HFFc6 (cell line): ENCODE measurements around the gene CADM1. TPM values are rescaled to one million over a fixed set of nuclear protein-coding genes. Genes with fewer than 3 reads are reported as not detected.

Source experiments
- DNase-seq: peaks from one replicate; pipeline ENCODE4 v3.0.0-alpha.2; 2018
- H3K27ac Mint-ChIP-seq: 2 replicates; pipeline ENCODE4 v1.8.0; 2020; ENCODE audit warnings: mild to moderate bottlenecking, mixed read lengths
- H3K27me3 Mint-ChIP-seq: 2 replicates; pipeline ENCODE4 v1.8.0; 2021; ENCODE audit warnings: mild to moderate bottlenecking, moderate library complexity, mixed read lengths; ENCODE audit not compliant: insufficient read depth
- H3K36me3 Mint-ChIP-seq: 2 replicates; pipeline ENCODE4 v1.8.0; 2021; ENCODE audit warnings: low read depth, mixed read lengths
- H3K4me1 Mint-ChIP-seq: 2 replicates; pipeline ENCODE4 v1.8.0; 2020; ENCODE audit warnings: low read depth, mixed read lengths
- H3K4me3 Mint-ChIP-seq: 2 replicates; pipeline ENCODE4 v1.8.0; 2020; ENCODE audit warnings: mild to moderate bottlenecking, moderate library complexity, mixed read lengths
- H3K9me3 Mint-ChIP-seq: 2 replicates; pipeline ENCODE4 v1.8.0; 2020; ENCODE audit warnings: mild to moderate bottlenecking, mixed read lengths
- total RNA-seq, 6 experiments: library from RNA; stranded (reverse); fragmentation: NEBNext Ultra II Directional; extraction: Animal tissue kit (Norgen Biotek cat#: 25700); gene quantifications; 2 replicates in 1 of 6; 3 replicates in 5 of 6; pipeline ENCODE4 v1.2.3, GENCODE V29; 2021
- TF ChIP-seq, protein P1 (sequence below): fragments of 200-600 bp; sonication (generic); IDR thresholded peaks from 2 replicates; pipeline ENCODE4 v1.5.0; 2021; ENCODE audit warnings: antibody characterized with exemption, mild to moderate bottlenecking

The CADM1 gene
- total RNA-seq, 6 experiments from 2014 or later = not detected

DNA sequence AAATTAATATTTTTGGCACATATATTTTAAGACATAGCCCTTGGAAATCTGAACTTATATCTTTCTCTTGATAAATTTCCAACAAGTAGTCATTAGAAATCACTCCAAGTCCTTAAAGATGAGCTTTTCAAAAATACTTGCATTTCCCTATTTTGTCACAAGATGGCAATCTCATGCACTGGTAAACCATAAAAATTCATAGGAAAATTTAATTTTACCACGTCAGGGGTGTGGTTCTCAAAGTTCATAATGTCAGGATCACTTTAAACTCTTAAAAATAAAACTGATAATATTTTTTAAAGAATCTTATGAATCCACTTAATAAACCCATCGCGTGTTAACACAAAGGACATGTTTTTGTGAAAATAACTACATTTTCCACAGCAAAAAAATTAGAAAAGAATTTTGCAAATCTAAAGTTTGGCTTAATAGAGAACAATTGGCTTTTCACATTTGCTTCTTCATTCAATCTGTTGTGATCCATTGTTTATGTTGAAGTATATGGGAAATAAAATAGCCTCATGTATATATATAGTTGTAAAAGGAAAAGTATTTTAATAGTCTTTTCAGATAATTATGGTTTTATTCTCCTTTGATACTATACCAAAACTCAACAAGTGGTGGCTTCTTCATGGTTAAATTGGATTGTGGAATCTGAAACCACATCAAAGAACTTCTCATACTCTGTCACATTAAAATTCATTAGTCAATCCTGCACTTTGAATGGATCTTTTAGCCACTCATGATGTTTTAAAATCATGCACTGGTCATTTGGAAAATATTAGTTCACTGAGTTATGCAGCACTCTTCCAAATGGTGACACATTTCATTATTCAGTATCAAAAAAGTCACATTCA lies 169.1 kb downstream of the CADM1 start:
- DNase-seq = peak; percentile 21

DNA sequence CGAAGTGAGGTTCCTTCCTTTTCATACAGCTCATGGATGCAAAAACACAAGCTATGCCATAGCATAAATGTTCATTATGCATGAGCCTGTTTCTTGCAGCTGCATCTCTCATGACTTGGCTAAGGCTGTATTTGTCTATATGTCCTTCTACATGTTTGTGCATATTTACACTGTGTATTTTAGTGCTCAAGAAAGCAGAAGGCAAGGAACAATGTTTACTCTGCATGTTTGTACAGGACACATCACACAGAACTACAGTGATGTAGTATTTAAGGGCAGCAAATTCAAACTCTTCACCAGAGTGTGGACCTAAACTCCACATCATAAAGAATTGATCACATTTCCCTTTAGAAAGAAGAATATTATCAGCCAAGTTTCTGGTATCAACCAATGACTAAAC lies 170.3 kb downstream of the CADM1 start:
- H3K4me3 Mint-ChIP-seq = no peak overlapping the region
- H3K9me3 Mint-ChIP-seq = peaks cover 5% of the 10 kb centered on the region; the same call in 1 of the 2 replicates
- TF ChIP-seq, protein P1, sequence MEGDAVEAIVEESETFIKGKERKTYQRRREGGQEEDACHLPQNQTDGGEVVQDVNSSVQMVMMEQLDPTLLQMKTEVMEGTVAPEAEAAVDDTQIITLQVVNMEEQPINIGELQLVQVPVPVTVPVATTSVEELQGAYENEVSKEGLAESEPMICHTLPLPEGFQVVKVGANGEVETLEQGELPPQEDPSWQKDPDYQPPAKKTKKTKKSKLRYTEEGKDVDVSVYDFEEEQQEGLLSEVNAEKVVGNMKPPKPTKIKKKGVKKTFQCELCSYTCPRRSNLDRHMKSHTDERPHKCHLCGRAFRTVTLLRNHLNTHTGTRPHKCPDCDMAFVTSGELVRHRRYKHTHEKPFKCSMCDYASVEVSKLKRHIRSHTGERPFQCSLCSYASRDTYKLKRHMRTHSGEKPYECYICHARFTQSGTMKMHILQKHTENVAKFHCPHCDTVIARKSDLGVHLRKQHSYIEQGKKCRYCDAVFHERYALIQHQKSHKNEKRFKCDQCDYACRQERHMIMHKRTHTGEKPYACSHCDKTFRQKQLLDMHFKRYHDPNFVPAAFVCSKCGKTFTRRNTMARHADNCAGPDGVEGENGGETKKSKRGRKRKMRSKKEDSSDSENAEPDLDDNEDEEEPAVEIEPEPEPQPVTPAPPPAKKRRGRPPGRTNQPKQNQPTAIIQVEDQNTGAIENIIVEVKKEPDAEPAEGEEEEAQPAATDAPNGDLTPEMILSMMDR = no peak
- no peaks in the 10 kb centered on the region for H3K27me3 Mint-ChIP-seq
- H3K36me3 Mint-ChIP-seq = no peaks in the 10 kb centered on the region
- H3K27ac Mint-ChIP-seq = no peak overlapping the region
- H3K4me1 Mint-ChIP-seq = no peaks in the 10 kb centered on the region
- no peak for DNase-seq

More for the DNA sequence above, 169.1 kb downstream of the CADM1 start:
- H3K27me3 Mint-ChIP-seq = no peaks in the 10 kb centered on the region
- TF ChIP-seq, protein P1 = peak; percentile 80
- no peaks in the 10 kb centered on the region for H3K36me3 Mint-ChIP-seq
- H3K27ac Mint-ChIP-seq = no peak overlapping the region
- H3K4me3 Mint-ChIP-seq = no peak overlapping the region
- H3K9me3 Mint-ChIP-seq = no peaks in the 10 kb centered on the region
- H3K4me1 Mint-ChIP-seq = no peaks in the 10 kb centered on the region

DNA sequence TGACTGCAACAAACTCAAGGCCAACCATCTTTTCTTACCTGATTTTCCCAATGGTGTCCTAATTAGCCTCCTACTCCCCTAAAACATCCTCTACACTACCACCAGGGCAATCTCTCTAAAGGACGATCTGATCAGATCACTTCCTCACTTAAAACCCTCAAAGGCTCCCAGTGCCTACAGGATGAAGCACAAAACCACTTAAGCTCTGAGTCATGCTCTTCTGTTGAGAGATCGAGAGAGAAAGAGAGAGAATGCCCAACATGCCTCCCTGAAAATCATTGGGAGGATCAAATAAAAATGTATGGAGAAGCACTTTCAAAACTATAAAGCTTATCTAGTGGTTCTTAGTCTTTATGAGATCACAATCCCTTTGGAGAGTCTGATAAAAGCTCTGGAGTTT lies 171.1 kb downstream of the CADM1 start:
- no peaks in the 10 kb centered on the region for H3K4me1 Mint-ChIP-seq
- H3K9me3 Mint-ChIP-seq = peaks cover 5% of the 10 kb centered on the region; the same call in 1 of the 2 replicates
- no peaks in the 10 kb centered on the region for H3K27me3 Mint-ChIP-seq
- H3K4me3 Mint-ChIP-seq = no peak overlapping the region
- no peak overlapping the region for H3K27ac Mint-ChIP-seq
- TF ChIP-seq, protein P1 = no peak
- no peaks in the 10 kb centered on the region for H3K36me3 Mint-ChIP-seq
- DNase-seq = no peak

DNA sequence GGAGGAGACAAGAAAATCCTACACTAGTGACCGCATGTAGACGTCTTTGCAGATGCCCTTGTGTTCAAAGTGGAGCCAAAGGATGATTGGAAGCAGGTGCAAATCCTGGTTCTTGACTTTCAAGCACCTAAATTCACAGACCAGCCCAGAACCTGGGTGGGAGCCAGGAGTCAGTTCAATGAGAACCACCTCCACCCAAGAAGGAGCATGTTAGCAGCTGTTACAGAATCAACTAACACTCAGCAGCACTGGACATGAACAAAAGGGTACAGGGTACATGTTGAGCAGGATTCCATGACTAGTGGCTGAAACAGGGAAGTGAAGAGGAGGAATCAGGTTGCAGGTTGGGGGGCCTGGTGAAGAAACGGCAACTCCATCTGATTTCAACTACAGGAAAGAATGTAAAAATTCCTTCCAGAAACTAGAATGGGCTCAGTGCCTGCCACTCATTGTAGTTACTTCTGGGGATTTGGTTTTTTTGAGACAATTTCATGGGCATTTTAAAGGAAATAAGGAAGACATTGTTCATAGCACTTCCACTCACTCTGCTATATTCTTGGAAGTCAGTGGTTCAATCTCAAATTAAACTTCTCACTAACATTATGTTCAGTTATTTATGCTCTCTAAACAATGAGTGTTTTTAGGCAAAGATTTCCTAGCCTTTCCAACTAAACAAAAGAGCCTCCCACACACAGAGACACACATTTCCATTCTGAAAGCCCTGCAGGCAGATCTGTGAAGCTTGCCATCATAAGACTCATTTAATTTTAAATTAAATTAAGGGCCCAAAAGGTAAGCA lies 173.3 kb downstream of the CADM1 start:
- H3K27ac Mint-ChIP-seq = no peak overlapping the region
- DNase-seq = no peak
- no peaks in the 10 kb centered on the region for H3K36me3 Mint-ChIP-seq
- peaks cover 5% of the 10 kb centered on the region; the same call in 1 of the 2 replicates for H3K9me3 Mint-ChIP-seq
- H3K4me3 Mint-ChIP-seq = no peak overlapping the region
- TF ChIP-seq, protein P1 = no peak
- H3K4me1 Mint-ChIP-seq = no peaks in the 10 kb centered on the region
- H3K27me3 Mint-ChIP-seq = no peaks in the 10 kb centered on the region

DNA sequence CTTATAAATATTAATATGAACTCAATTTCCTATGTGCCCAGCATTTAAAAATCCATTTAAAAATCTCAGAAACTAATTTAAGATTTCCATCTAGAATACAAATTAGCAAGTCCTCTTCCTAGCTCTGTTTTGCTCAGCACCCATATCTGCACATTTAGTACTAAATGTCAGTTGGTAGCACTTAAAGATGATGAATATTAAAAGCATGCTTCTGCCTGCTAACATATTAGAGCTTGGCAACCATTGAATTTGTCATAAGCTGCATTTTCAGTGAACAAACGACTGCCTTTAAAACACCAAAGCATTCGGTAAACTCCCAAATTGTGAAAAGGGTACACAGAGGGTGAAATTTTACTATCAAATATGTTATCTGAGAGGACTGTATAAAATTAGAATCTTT lies 177.7 kb downstream of the CADM1 start:
- Mint-ChIP-seq H3K27ac (no peak overlapping the region), H3K27me3 (peaks cover 2% of the 10 kb centered on the region; the same call in 1 of the 2 replicates), H3K4me1 (no peaks in the 10 kb centered on the region), H3K9me3 (peaks cover 5% of the 10 kb centered on the region), H3K4me3 (no peak overlapping the region), H3K36me3 (no peaks in the 10 kb centered on the region)
- TF ChIP-seq, protein P1 = no peak
- no peak for DNase-seq
